HT-29 (cell line): Measurements from ENCODE around the gene C10orf62. TPM values are rescaled to one million over a fixed set of nuclear protein-coding genes. Genes with fewer than 3 reads are reported as not detected.
"Not testable (repeated sequence)": the region's sequence is repeated elsewhere in the genome, so short reads cannot be mapped to it uniquely, and the experiment has no call there.

Experiments
- DNase-seq: peaks from one replicate; pipeline ENCODE4 v3.0.0-alpha.2; 2015; ENCODE audit warnings: low spot score
- total RNA-seq: library from RNA; depleted of rRNA; stranded (reverse); fragments of >200 nt; shearing (Covaris generic); gene quantifications from 2 replicates; pipeline ENCODE4 v1.2.3, GENCODE V29; 2014; rRNA removed

Gene C10orf62
- not detected in 2 replicates for total RNA-seq

- DNase-seq: no peak
Measured at GRCh38 chr10:97589479-97589878, at the start of gene C10orf62. C10orf62 (plus strand) TSS chr10:97589721; CDS start chr10:97589898, 177 bp downstream.

- DNase-seq: no peak
Measured at GRCh38 chr10:97540669-97541500, 48.6 kb upstream of the C10orf62 start.

GRCh38 chr10:97542169-97543024 is 47.1 kb upstream of the C10orf62 start:
- DNase-seq: peak; percentile 86

GRCh38 chr10:97543025-97543546 is 46.4 kb upstream of the C10orf62 start:
- peak; percentile 88 for DNase-seq

- no peak for DNase-seq
Measured at GRCh38 chr10:97546456-97547270, 42.9 kb upstream of the C10orf62 start.

- DNase-seq: no peak
Measured at GRCh38 chr10:97547271-97547600, 42.3 kb upstream of the C10orf62 start.

GRCh38 chr10:97547962-97548361 is 41.6 kb upstream of the C10orf62 start:
- DNase-seq: no peak

- DNase-seq: no peak
Measured at GRCh38 chr10:97548828-97549455, 40.6 kb upstream of the C10orf62 start.

GRCh38 chr10:97549587-97550322 is 39.8 kb upstream of the C10orf62 start:
- no peak for DNase-seq

- DNase-seq: no peak
Measured at GRCh38 chr10:97550336-97551149, 39.0 kb upstream of the C10orf62 start.

- no peak for DNase-seq
Measured at GRCh38 chr10:97551271-97551670, 38.2 kb upstream of the C10orf62 start.

GRCh38 chr10:97553575-97554031 is 35.9 kb upstream of the C10orf62 start:
- peak; percentile 82 for DNase-seq

GRCh38 chr10:97554336-97554735 is 35.2 kb upstream of the C10orf62 start:
- DNase-seq: not testable (repeated sequence)

- DNase-seq: not testable (repeated sequence)
Measured at GRCh38 chr10:97555541-97555940, 34.0 kb upstream of the C10orf62 start.

- not testable (repeated sequence) for DNase-seq
Measured at GRCh38 chr10:97560731-97561381, 28.7 kb upstream of the C10orf62 start.

- not testable (repeated sequence) for DNase-seq
Measured at GRCh38 chr10:97561386-97562077, 28.0 kb upstream of the C10orf62 start.

GRCh38 chr10:97562329-97562728 is 27.2 kb upstream of the C10orf62 start:
- DNase-seq: not testable (repeated sequence)

GRCh38 chr10:97563337-97563736 is 26.2 kb upstream of the C10orf62 start:
- DNase-seq: no peak
